ENCODE measurements around the gene FOCAD.

GRCh38 chr9:20808002-20808401, 123.9 kb downstream of the FOCAD start:
- TF ChIP-seq CTCF (IDR thresholded peaks at IDR 0.05) (no peak), POLR2A (IDR thresholded peaks at IDR 0.05) (no peak)
